IPS-NIHi7 (cell line): ENCODE results near the gene SELENON.

Experiments used
- DNase-seq: peaks from one replicate; pipeline ENCODE4 v3.0.0; 2012; ENCODE audit warnings: mixed read lengths; ENCODE audit errors: extremely low spot score

Gene SELENON

GRCh38 chr1:25863486-25864262 is 63.7 kb downstream of the SELENON start:
- no peak for DNase-seq

DNA sequence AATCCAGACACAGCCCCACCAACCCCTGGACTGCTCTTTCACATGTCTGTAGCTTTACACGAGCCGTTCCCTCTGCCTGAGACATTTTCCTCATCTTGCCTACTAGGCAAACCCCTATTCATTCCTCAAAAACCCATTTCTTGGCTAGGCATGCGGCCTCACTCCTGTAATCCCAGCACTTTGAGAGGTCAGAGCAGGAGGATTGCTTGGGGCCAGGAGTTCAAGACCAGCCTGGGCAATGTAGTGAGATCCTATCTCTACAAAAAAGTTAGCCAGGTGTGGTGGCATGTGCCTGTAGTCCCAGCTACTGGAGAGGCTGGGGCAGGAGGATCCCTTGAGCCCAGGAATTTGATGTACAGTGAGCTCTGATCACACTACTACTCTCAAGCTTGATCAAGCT is 64.4 kb downstream of the SELENON start:
- no peak for DNase-seq

DNA sequence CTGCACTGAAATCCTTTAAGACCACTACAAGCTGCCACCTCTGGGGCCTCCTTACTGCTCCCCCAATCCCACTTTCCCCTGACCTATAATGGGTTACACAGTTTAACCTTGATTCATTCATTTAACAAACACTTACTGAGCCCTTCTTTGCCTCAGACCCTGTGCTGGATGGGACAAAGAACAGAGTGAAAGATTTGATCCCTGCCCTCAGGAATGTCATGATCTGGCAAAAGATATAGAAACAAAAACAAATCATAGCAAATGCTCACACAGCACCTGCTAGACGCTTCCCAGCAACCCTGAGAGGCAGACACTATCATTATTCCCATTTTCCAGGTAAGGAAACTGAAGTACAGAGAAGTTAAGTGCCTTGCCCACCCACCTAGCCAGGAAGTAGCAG is 66.3 kb downstream of the SELENON start:
- no peak for DNase-seq

- DNase-seq, result peak; percentile 35
These were observed 67.4 kb downstream of the SELENON start for GRCh38 chr1:25867210-25867991.
